Activated T-cell treated with anti-CD3 and anti-CD28 coated beads, Interleukin-2, amount 50 U/mL, for 1 hour (primary cell): Measurements from ENCODE around the gene TLE4.

Experiments
- DNase-seq: peaks from one replicate; pipeline ENCODE4 v3.0.0-alpha.2; 2020

Gene TLE4

GRCh38 chr9:79572608-79573411 lies 1.0 kb downstream of the TLE4 start:
- DNase-seq: peak; percentile 77

GRCh38 chr9:79573412-79573923 lies 1.7 kb downstream of the TLE4 start:
- DNase-seq: no peak

- DNase-seq: no peak
Observed at GRCh38 chr9:79574136-79574535, 2.4 kb downstream of the TLE4 start.

GRCh38 chr9:79574781-79575180 lies 3.0 kb downstream of the TLE4 start:
- DNase-seq: no peak

GRCh38 chr9:79575547-79575946 lies 3.8 kb downstream of the TLE4 start:
- DNase-seq: no peak

GRCh38 chr9:79577969-79578723 lies 6.4 kb downstream of the TLE4 start:
- no peak for DNase-seq

GRCh38 chr9:79578891-79579290 lies 7.1 kb downstream of the TLE4 start:
- no peak for DNase-seq

GRCh38 chr9:79579624-79580023 lies 7.9 kb downstream of the TLE4 start:
- no peak for DNase-seq

- DNase-seq: no peak
Observed at GRCh38 chr9:79580055-79580454, 8.3 kb downstream of the TLE4 start.

GRCh38 chr9:79581388-79581787 lies 9.6 kb downstream of the TLE4 start:
- no peak for DNase-seq

- DNase-seq: peak; percentile 39
Observed at GRCh38 chr9:79581794-79582193, 10.0 kb downstream of the TLE4 start.

- no peak for DNase-seq
Observed at GRCh38 chr9:79583952-79584654, 12.3 kb downstream of the TLE4 start.

- DNase-seq: no peak
Observed at GRCh38 chr9:79584655-79584982, 12.9 kb downstream of the TLE4 start.

- DNase-seq: no peak
Observed at GRCh38 chr9:79588488-79589223, 16.9 kb downstream of the TLE4 start.

GRCh38 chr9:79591458-79591857 lies 19.7 kb downstream of the TLE4 start:
- DNase-seq: no peak

GRCh38 chr9:79592726-79593493 lies 21.1 kb downstream of the TLE4 start:
- DNase-seq: no peak

- DNase-seq: no peak
Observed at GRCh38 chr9:79598562-79599345, 27.0 kb downstream of the TLE4 start.

- DNase-seq: no peak
Observed at GRCh38 chr9:79600466-79600865, 28.7 kb downstream of the TLE4 start.

- no peak for DNase-seq
Observed at GRCh38 chr9:79603222-79603920, 31.6 kb downstream of the TLE4 start.

- no peak for DNase-seq
Observed at GRCh38 chr9:79604149-79604548, 32.4 kb downstream of the TLE4 start.
